Measurements from ENCODE around the gene STAMBP. TPM values are rescaled to one million over a fixed set of nuclear protein-coding genes. Genes with fewer than 3 reads are reported as not detected.

STAMBP gene
- total RNA-seq, 4 donors from 2014 or later, result 30.5 to 49.1 (median 36.6) TPM

DNA sequence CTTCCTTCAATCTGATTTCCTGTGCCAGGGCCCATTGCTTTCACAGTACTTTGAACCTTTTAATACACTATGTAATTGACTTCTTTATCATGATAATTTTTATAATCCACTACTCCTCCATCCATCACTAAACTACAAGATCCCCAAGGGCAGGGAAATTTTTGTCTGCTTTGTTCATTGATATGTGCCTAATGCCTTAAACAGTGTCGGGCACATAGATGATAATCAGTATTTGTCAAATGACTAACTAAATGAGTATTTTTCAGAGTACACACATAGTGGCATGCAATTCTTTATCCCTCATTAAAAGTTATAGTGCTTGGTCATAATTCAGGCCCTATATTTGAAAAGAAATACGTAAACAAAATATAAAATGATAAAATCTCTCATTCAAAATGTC is 5.3 kb upstream of the STAMBP start:
- no peak for DNase-seq (ENCODE audit: low spot score in 2 of 2)
- WGBS, 2 donors, result 29 to 43% methylated on average over 2 of the region's 2 CpGs
- no peak overlapping the region for H3K4me3 ChIP-seq (ENCODE audit: low read depth, poor library complexity, severe bottlenecking)
- TF ChIP-seq POLR2A (IDR thresholded peaks at IDR 0.05), result no peak
- TF ChIP-seq, protein P1, sequence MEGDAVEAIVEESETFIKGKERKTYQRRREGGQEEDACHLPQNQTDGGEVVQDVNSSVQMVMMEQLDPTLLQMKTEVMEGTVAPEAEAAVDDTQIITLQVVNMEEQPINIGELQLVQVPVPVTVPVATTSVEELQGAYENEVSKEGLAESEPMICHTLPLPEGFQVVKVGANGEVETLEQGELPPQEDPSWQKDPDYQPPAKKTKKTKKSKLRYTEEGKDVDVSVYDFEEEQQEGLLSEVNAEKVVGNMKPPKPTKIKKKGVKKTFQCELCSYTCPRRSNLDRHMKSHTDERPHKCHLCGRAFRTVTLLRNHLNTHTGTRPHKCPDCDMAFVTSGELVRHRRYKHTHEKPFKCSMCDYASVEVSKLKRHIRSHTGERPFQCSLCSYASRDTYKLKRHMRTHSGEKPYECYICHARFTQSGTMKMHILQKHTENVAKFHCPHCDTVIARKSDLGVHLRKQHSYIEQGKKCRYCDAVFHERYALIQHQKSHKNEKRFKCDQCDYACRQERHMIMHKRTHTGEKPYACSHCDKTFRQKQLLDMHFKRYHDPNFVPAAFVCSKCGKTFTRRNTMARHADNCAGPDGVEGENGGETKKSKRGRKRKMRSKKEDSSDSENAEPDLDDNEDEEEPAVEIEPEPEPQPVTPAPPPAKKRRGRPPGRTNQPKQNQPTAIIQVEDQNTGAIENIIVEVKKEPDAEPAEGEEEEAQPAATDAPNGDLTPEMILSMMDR (IDR thresholded peaks at IDR 0.05), result no peak
- intact Hi-C loops (cut with DNase I; ENCODE audit: low total_unique reads), result no loop called here

DNA sequence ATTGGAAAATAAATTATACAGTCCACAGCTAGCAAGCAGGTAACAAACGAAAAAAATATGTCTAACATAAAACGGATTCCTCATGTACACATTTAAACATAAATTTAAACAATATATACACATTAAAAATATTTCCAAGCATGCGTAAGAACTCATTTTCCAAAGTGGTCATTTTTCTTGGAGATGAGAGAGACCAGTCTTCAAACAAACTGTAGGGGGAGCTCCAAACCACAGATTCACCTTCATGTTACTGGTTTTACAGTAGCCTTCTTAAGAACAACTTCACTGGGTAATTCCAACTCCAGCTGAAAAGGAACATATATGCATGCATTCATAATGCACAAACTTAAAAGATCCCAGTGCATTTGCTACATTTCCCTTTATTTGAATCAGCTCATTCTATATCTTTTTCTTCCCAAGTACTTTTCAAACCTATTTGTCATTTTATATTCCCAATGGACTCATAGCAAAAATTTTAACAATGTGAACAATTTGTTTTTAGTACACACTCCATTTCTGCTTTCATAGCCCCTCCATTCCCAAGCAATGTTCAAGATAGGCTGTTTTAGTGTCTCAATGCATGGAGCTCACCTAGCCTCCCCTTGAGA is 4.7 kb upstream of the STAMBP start:
- DNase-seq (ENCODE audit: low spot score in 2 of 2), result no peak
- TF ChIP-seq POLR2A (IDR thresholded peaks at IDR 0.05), result no peak
- TF ChIP-seq, protein P1 (IDR thresholded peaks at IDR 0.05), result no peak
- H3K4me3 ChIP-seq (ENCODE audit: low read depth, poor library complexity, severe bottlenecking), result no peak overlapping the region
- WGBS, 2 donors, result 5% methylated on average over 3 of the region's 3 CpGs
- intact Hi-C loops (cut with DNase I; ENCODE audit: low total_unique reads), result no loop called here

DNA sequence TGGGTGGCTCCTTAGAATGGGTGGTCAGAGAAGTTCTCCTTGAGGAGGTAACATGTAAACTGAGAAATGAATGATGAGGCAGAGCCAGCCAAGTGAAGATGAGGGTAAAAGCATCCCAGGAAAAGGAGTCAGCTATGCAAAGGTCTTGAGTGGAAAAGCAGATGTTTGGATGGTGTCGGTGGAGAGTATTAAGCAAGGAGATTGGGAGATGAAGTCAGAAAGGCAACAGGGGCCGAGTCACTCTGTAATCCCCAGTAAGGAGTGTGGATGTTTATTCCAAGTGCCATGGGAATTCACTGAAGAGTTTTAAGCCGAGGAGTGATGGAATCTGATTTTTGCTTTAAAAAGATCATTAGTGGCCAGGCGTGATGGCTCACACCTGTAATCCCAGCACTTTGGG is 3.4 kb upstream of the STAMBP start:
- H3K4me3 ChIP-seq (ENCODE audit: low read depth, poor library complexity, severe bottlenecking), result no peak overlapping the region
- WGBS, 2 donors, result 77 to 83% methylated on average over 4 of the region's 4 CpGs
- intact Hi-C loops (cut with DNase I; ENCODE audit: low total_unique reads), result no loop called here
- TF ChIP-seq, protein P1 (IDR thresholded peaks at IDR 0.05), result no peak
- TF ChIP-seq POLR2A (IDR thresholded peaks at IDR 0.05), result no peak
- no peak for DNase-seq (ENCODE audit: low spot score in 2 of 2)

DNA sequence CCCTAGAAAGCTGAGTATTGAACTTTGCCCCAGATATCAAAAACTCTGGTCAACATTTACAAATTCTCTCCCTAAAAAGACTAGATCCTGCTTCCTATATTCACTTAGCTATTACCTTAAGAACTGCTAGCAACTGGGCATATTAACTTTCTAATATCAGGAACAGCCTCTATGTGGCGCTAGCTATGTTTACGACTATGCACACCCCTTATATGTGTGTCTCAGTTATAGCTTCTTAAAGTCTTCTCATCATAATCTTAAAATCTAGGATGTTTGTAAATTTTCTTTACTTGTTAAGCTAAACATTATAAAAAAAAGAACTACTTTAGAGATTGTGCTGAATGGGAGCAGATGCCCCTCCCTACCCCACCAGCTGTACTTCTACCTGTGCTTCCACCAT is 1.7 kb upstream of the STAMBP start:
- no peak for DNase-seq (ENCODE audit: low spot score in 2 of 2)
- WGBS, 2 donors, result 26 to 45% methylated on average over 2 of the region's 2 CpGs
- intact Hi-C loops (cut with DNase I; ENCODE audit: low total_unique reads), result no loop called here
- no peak overlapping the region for H3K4me3 ChIP-seq (ENCODE audit: low read depth, poor library complexity, severe bottlenecking)
- TF ChIP-seq, protein P1 (IDR thresholded peaks at IDR 0.05), result no peak
- no peak for TF ChIP-seq POLR2A (IDR thresholded peaks at IDR 0.05)

DNA sequence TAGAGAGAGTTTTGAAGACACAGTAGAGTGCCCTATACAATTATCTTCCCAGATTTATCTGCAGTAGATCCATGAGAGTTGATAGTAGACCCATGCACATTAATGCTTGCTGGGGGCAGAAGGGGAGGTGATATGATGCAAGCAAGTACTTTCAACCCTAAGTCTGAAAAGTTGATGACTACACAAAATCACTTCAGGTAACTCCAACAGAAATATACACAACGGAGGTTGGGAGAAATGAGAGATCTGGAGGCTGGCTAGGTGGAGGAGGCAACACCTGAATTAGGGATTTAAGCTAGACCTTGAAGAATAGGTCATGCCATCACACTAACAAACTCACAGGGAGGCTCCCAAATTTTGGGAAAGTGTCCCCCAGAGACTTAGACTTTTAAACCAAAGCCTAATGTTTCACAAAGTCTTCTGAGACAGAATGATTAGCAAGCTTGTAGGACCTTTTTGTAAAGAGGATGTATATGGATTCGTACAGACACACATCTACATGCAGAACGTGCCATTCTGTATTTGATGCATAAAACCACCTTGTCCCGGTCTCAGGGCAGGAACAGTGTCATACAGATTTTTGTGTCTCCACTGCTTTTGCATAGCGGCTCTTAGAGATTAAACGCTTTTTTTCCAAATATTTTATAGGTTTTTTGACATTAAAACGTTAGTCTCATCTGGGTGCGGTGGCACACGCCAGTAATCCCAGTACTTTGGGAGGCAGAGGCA is 937 bp upstream of the STAMBP start:
- TF ChIP-seq, protein P1 (IDR thresholded peaks at IDR 0.05), result no peak
- TF ChIP-seq POLR2A (IDR thresholded peaks at IDR 0.05), result no peak
- no peak overlapping the region for H3K4me3 ChIP-seq (ENCODE audit: low read depth, poor library complexity, severe bottlenecking)
- intact Hi-C loops (cut with DNase I; ENCODE audit: low total_unique reads), result no loop called here
- no peak for DNase-seq (ENCODE audit: low spot score in 2 of 2)
- 80 to 81% methylated on average over 9 of the region's 9 CpGs for WGBS, 2 donors
